ENCODE measurements around the gene PLSCR3.
A peak's percentile ranks its signal among the peaks of the same experiment; 100 is the strongest.

The PLSCR3 gene

GRCh38 chr17:7394452-7395191 lies at the start of gene PLSCR3:
Gene PLSCR3 (minus strand): TSS chr17:7394525. CDS start chr17:7394110, 415 bp downstream.
- Histone ChIP-seq H3K4me3 (ENCODE audit: low read depth in 1 of 5, low read length in 5 of 5) (peak within 1 kb of the TSS; percentile 69 to 80 (median 73)), H3K9ac (ENCODE audit: low read length in 5 of 5) (peak within 1 kb of the TSS in 4 of 5 donors; percentile 70 to 87 (median 82)), H3K27ac (ENCODE audit: low read depth, low read length) (peak within 1 kb of the TSS; percentile 77), H3K36me3 (ENCODE audit: control insufficient read depth in 5 of 5, insufficient read depth in 5 of 5, low read length in 5 of 5) (peaks cover 0 to 27% (median 19%) of the 10 kb centered on the region in 5 donors), H3K4me1 (ENCODE audit: control insufficient read depth in 5 of 5, insufficient read depth in 5 of 5, low read length in 5 of 5) (peaks cover 0 to 33% (median 18%) of the 10 kb centered on the region in 5 donors), H3K9me3 (ENCODE audit: control insufficient read depth in 5 of 5, low read length in 5 of 5) (no peaks in the 10 kb centered on the region), H3K27me3 (ENCODE audit: control insufficient read depth in 5 of 5, insufficient read depth in 4 of 5, low read length in 5 of 5) (no peaks in the 10 kb centered on the region)

GRCh38 chr17:7443499-7444485 lies 49.5 kb upstream of the PLSCR3 start:
- Histone ChIP-seq H3K9me3 (ENCODE audit: control insufficient read depth in 5 of 5, low read length in 5 of 5) (no peaks in the 10 kb centered on the region), H3K27ac (ENCODE audit: low read depth, low read length) (no peak overlapping the region), H3K4me3 (ENCODE audit: low read depth in 1 of 5, low read length in 5 of 5) (no peak overlapping the region), H3K9ac (ENCODE audit: low read length in 5 of 5) (no peak overlapping the region), H3K36me3 (ENCODE audit: control insufficient read depth in 5 of 5, insufficient read depth in 5 of 5, low read length in 5 of 5) (no peaks in the 10 kb centered on the region), H3K4me1 (ENCODE audit: control insufficient read depth in 5 of 5, insufficient read depth in 5 of 5, low read length in 5 of 5) (peaks cover 1 to 44% (median 33%) of the 10 kb centered on the region in 5 donors), H3K27me3 (ENCODE audit: control insufficient read depth in 5 of 5, insufficient read depth in 4 of 5, low read length in 5 of 5) (peaks cover 10 to 48% (median 30%) of the 10 kb centered on the region in 5 donors)

GRCh38 chr17:7442142-7442541 lies 47.8 kb upstream of the PLSCR3 start:
- H3K4me1 ChIP-seq (ENCODE audit: control insufficient read depth in 5 of 5, insufficient read depth in 5 of 5, low read length in 5 of 5), result peaks cover 1 to 60% (median 47%) of the 10 kb centered on the region in 5 donors
- peaks cover 7 to 47% (median 30%) of the 10 kb centered on the region in 5 donors for H3K27me3 ChIP-seq (ENCODE audit: control insufficient read depth in 5 of 5, insufficient read depth in 4 of 5, low read length in 5 of 5)
- H3K9ac ChIP-seq (ENCODE audit: low read length in 5 of 5), result no peak overlapping the region
- no peaks in the 10 kb centered on the region for H3K36me3 ChIP-seq (ENCODE audit: control insufficient read depth in 5 of 5, insufficient read depth in 5 of 5, low read length in 5 of 5)
- H3K4me3 ChIP-seq (ENCODE audit: low read depth in 1 of 5, low read length in 5 of 5), result no peak overlapping the region
- no peak overlapping the region for H3K27ac ChIP-seq (ENCODE audit: low read depth, low read length)
- H3K9me3 ChIP-seq (ENCODE audit: control insufficient read depth in 5 of 5, low read length in 5 of 5), result no peaks in the 10 kb centered on the region

- no peak overlapping the region for H3K27ac ChIP-seq (ENCODE audit: low read depth, low read length)
- H3K4me1 ChIP-seq (ENCODE audit: control insufficient read depth in 5 of 5, insufficient read depth in 5 of 5, low read length in 5 of 5), result peaks cover 1 to 65% (median 51%) of the 10 kb centered on the region in 5 donors
- no peaks in the 10 kb centered on the region for H3K9me3 ChIP-seq (ENCODE audit: control insufficient read depth in 5 of 5, low read length in 5 of 5)
- H3K27me3 ChIP-seq (ENCODE audit: control insufficient read depth in 5 of 5, insufficient read depth in 4 of 5, low read length in 5 of 5), result peaks cover 4 to 40% (median 23%) of the 10 kb centered on the region in 5 donors
- no peak overlapping the region for H3K9ac ChIP-seq (ENCODE audit: low read length in 5 of 5)
- H3K36me3 ChIP-seq (ENCODE audit: control insufficient read depth in 5 of 5, insufficient read depth in 5 of 5, low read length in 5 of 5), result no peaks in the 10 kb centered on the region
- no peak overlapping the region for H3K4me3 ChIP-seq (ENCODE audit: low read depth in 1 of 5, low read length in 5 of 5)
Measured at GRCh38 chr17:7441266-7441665, 46.9 kb upstream of the PLSCR3 start.

GRCh38 chr17:7440834-7441195 lies 46.5 kb upstream of the PLSCR3 start:
- Histone ChIP-seq H3K27me3 (ENCODE audit: control insufficient read depth in 5 of 5, insufficient read depth in 4 of 5, low read length in 5 of 5) (peaks cover 2 to 36% (median 19%) of the 10 kb centered on the region in 5 donors), H3K27ac (ENCODE audit: low read depth, low read length) (no peak overlapping the region), H3K4me1 (ENCODE audit: control insufficient read depth in 5 of 5, insufficient read depth in 5 of 5, low read length in 5 of 5) (peaks cover 1 to 66% (median 56%) of the 10 kb centered on the region in 5 donors), H3K36me3 (ENCODE audit: control insufficient read depth in 5 of 5, insufficient read depth in 5 of 5, low read length in 5 of 5) (no peaks in the 10 kb centered on the region), H3K9me3 (ENCODE audit: control insufficient read depth in 5 of 5, low read length in 5 of 5) (no peaks in the 10 kb centered on the region), H3K9ac (ENCODE audit: low read length in 5 of 5) (peak overlapping the region in 1 of 5 donors; percentile 56), H3K4me3 (ENCODE audit: low read depth in 1 of 5, low read length in 5 of 5) (peak overlapping the region in 2 of 5 donors; percentile 44 to 59)

GRCh38 chr17:7440113-7440833 lies 45.9 kb upstream of the PLSCR3 start:
- Histone ChIP-seq H3K4me1 (ENCODE audit: control insufficient read depth in 5 of 5, insufficient read depth in 5 of 5, low read length in 5 of 5) (peaks cover 1 to 66% (median 59%) of the 10 kb centered on the region in 5 donors), H3K9ac (ENCODE audit: low read length in 5 of 5) (peak overlapping the region in 1 of 5 donors; percentile 56), H3K36me3 (ENCODE audit: control insufficient read depth in 5 of 5, insufficient read depth in 5 of 5, low read length in 5 of 5) (no peaks in the 10 kb centered on the region), H3K4me3 (ENCODE audit: low read depth in 1 of 5, low read length in 5 of 5) (peak overlapping the region; percentile 4 to 59 (median 43)), H3K27ac (ENCODE audit: low read depth, low read length) (no peak overlapping the region), H3K27me3 (ENCODE audit: control insufficient read depth in 5 of 5, insufficient read depth in 4 of 5, low read length in 5 of 5) (peaks cover 0 to 32% (median 14%) of the 10 kb centered on the region in 5 donors), H3K9me3 (ENCODE audit: control insufficient read depth in 5 of 5, low read length in 5 of 5) (no peaks in the 10 kb centered on the region)

- Histone ChIP-seq H3K4me1 (ENCODE audit: control insufficient read depth in 5 of 5, insufficient read depth in 5 of 5, low read length in 5 of 5) (peaks cover 1 to 61% (median 55%) of the 10 kb centered on the region in 5 donors), H3K27ac (ENCODE audit: low read depth, low read length) (no peak within 1 kb of the TSS), H3K27me3 (ENCODE audit: control insufficient read depth in 5 of 5, insufficient read depth in 4 of 5, low read length in 5 of 5) (peaks cover 0 to 32% (median 14%) of the 10 kb centered on the region in 5 donors)
Measured at GRCh38 chr17:7439462-7440112, 45.3 kb upstream of the PLSCR3 start, which contains the start of gene FGF11. Gene FGF11 (plus strand): TSS chr17:7439512. CDS start chr17:7439621, 109 bp downstream.

GRCh38 chr17:7438656-7439460 lies 44.5 kb upstream of the PLSCR3 start:
- H3K27ac ChIP-seq (ENCODE audit: low read depth, low read length), result no peak overlapping the region
- peaks cover 0 to 60% (median 54%) of the 10 kb centered on the region in 5 donors for H3K4me1 ChIP-seq (ENCODE audit: control insufficient read depth in 5 of 5, insufficient read depth in 5 of 5, low read length in 5 of 5)
- no peaks in the 10 kb centered on the region for H3K36me3 ChIP-seq (ENCODE audit: control insufficient read depth in 5 of 5, insufficient read depth in 5 of 5, low read length in 5 of 5)
- H3K9me3 ChIP-seq (ENCODE audit: control insufficient read depth in 5 of 5, low read length in 5 of 5), result no peaks in the 10 kb centered on the region
- H3K4me3 ChIP-seq (ENCODE audit: low read depth in 1 of 5, low read length in 5 of 5), result peak overlapping the region; percentile 36 to 66 (median 51)
- H3K27me3 ChIP-seq (ENCODE audit: control insufficient read depth in 5 of 5, insufficient read depth in 4 of 5, low read length in 5 of 5), result peaks cover 0 to 29% (median 14%) of the 10 kb centered on the region in 5 donors
- H3K9ac ChIP-seq (ENCODE audit: low read length in 5 of 5), result peak overlapping the region in 2 of 5 donors; percentile 12 to 64

More at GRCh38 chr17:7439462-7440112, 45.3 kb upstream of the PLSCR3 start, which contains the start of gene FGF11:
- Histone ChIP-seq H3K4me3 (ENCODE audit: low read depth in 1 of 5, low read length in 5 of 5) (peak within 1 kb of the TSS; percentile 36 to 66 (median 51)), H3K9ac (ENCODE audit: low read length in 5 of 5) (peak within 1 kb of the TSS in 2 of 5 donors; percentile 12 to 64), H3K36me3 (ENCODE audit: control insufficient read depth in 5 of 5, insufficient read depth in 5 of 5, low read length in 5 of 5) (no peaks in the 10 kb centered on the region), H3K9me3 (ENCODE audit: control insufficient read depth in 5 of 5, low read length in 5 of 5) (no peaks in the 10 kb centered on the region)
